ENCODE measurements around the gene NACC1. TPM values are rescaled to one million over a fixed set of nuclear protein-coding genes. Genes with fewer than 3 reads are reported as not detected.
A peak's percentile ranks its signal among the peaks of the same experiment; 100 is the strongest.

NACC1 gene
- total and polyA plus RNA-seq, 2 of the 13 experiments (the other 11 are each of a cell fraction or from before 2014, with no cell fraction given) = 31.8 to 42.3 TPM

DNA sequence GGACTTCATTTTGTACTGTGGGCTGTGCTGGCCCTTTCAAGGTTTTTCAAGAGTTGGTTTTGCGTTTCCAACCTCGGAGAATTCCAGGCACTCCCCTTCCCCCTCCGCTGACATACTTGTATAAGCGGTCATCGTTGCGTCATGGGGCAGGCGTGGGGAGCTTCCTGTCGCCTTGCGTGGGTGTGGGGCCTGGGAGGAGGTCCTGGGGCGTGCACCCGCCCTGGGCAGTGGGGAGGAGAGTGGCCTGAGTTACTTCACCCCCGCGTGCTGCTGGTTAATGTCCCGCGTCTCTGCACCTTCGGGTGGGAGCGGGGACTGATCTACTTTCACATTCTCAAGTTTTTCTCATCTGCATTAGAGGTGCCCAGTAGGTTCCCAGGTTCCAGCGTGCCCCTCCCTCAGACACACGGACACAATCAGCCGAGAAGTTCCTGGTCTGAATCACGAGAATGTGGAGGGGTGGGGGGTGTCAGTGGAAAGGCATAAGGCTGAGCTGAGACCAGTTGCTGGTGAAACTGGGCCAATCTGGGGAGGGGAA is 36.2 kb downstream of the NACC1 start (continued):
- TF ChIP-seq NCOA2 (CRISPR knock-in tag; IDR thresholded peaks at IDR 0.05) (no peak), ATF7-NPFF (CRISPR knock-in tag; IDR thresholded peaks at IDR 0.05; ENCODE audit: low read depth) (0 out of 2 replicates have a peak, but pooled peaks have one; percentile 17), FIP1L1 (IDR thresholded peaks at IDR 0.05; ENCODE audit: borderline replicate concordance, insufficient read depth, low read depth, low read length) (no peak), ZNF343 (CRISPR knock-in tag; IDR thresholded peaks at IDR 0.05) (no peak), MXI1 (IDR thresholded peaks at IDR 0.05; ENCODE audit: borderline replicate concordance, low read depth, low read length) (no peak), ZNF350 (CRISPR knock-in tag; IDR thresholded peaks at IDR 0.05; ENCODE audit: borderline replicate concordance, low read depth) (peak; percentile 29; the same call in 1 of the 2 replicates), ZNF124 (CRISPR knock-in tag; IDR thresholded peaks at IDR 0.05) (no peak), HOXA9 (CRISPR knock-in tag; IDR thresholded peaks at IDR 0.05; ENCODE audit: borderline replicate concordance) (no peak), HMG20A (CRISPR knock-in tag; IDR thresholded peaks at IDR 0.05; ENCODE audit: borderline replicate concordance) (no peak), ZNF10 (CRISPR knock-in tag; IDR thresholded peaks at IDR 0.05; ENCODE audit: borderline replicate concordance, low read depth) (no peak), GATAD2A (CRISPR knock-in tag; IDR thresholded peaks at IDR 0.05) (peak; percentile 60; the same call in 1 of the 2 replicates), CREB1 (IDR thresholded peaks at IDR 0.05) (peak; percentile 61), CREB1 (CRISPR knock-in tag; IDR thresholded peaks at IDR 0.05) (peak; percentile 66; the same call in 1 of the 2 replicates), ZNF629 (CRISPR knock-in tag; conservative IDR thresholded peaks at IDR 0.05) (no peak), PRPF4 (IDR thresholded peaks at IDR 0.05; ENCODE audit: low read depth, low read length, poor library complexity, severe bottlenecking) (no peak)
- TF ChIP-seq, protein P1, sequence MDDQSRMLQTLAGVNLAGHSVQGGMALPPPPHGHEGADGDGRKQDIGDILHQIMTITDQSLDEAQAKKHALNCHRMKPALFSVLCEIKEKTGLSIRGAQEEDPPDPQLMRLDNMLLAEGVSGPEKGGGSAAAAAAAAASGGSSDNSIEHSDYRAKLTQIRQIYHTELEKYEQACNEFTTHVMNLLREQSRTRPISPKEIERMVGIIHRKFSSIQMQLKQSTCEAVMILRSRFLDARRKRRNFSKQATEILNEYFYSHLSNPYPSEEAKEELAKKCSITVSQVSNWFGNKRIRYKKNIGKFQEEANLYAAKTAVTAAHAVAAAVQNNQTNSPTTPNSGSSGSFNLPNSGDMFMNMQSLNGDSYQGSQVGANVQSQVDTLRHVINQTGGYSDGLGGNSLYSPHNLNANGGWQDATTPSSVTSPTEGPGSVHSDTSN (CRISPR knock-in tag; IDR thresholded peaks at IDR 0.05; ENCODE audit: borderline replicate concordance) = no peak
- TF ChIP-seq, protein P2, sequence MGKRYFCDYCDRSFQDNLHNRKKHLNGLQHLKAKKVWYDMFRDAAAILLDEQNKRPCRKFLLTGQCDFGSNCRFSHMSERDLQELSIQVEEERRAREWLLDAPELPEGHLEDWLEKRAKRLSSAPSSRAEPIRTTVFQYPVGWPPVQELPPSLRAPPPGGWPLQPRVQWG (CRISPR knock-in tag; IDR thresholded peaks at IDR 0.05; ENCODE audit: borderline replicate concordance, low read depth) = no peak
- TF ChIP-seq, protein P3, sequence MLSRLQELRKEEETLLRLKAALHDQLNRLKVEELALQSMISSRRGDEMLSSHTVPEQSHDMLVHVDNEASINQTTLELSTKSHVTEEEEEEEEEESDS (CRISPR knock-in tag; IDR thresholded peaks at IDR 0.05; ENCODE audit: borderline replicate concordance) = no peak
- TF ChIP-seq, protein P4, sequence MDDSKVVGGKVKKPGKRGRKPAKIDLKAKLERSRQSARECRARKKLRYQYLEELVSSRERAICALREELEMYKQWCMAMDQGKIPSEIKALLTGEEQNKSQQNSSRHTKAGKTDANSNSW (CRISPR knock-in tag; IDR thresholded peaks at IDR 0.05; ENCODE audit: borderline replicate concordance) = no peak
- TF ChIP-seq, protein P5, sequence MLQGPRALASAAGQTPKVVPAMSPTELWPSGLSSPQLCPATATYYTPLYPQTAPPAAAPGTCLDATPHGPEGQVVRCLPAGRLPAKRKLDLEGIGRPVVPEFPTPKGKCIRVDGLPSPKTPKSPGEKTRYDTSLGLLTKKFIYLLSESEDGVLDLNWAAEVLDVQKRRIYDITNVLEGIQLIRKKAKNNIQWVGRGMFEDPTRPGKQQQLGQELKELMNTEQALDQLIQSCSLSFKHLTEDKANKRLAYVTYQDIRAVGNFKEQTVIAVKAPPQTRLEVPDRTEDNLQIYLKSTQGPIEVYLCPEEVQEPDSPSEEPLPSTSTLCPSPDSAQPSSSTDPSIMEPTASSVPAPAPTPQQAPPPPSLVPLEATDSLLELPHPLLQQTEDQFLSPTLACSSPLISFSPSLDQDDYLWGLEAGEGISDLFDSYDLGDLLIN (CRISPR knock-in tag; IDR thresholded peaks at IDR 0.05; ENCODE audit: borderline replicate concordance) = no peak
- TF ChIP-seq, protein P6, sequence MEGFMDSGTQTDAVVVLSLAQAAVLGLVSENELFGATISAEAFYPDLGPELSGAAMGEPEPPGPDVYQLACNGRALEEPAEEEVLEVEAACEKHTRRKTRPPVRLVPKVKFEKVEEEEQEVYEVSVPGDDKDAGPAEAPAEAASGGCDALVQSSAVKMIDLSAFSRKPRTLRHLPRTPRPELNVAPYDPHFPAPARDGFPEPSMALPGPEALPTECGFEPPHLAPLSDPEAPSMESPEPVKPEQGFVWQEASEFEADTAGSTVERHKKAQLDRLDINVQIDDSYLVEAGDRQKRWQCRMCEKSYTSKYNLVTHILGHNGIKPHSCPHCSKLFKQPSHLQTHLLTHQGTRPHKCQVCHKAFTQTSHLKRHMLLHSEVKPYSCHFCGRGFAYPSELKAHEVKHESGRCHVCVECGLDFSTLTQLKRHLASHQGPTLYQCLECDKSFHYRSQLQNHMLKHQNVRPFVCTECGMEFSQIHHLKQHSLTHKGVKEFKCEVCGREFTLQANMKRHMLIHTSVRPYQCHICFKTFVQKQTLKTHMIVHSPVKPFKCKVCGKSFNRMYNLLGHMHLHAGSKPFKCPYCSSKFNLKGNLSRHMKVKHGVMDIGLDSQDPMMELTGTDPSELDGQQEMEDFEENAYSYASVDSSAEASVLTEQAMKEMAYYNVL (CRISPR knock-in tag; IDR thresholded peaks at IDR 0.05; ENCODE audit: borderline replicate concordance) = no peak
- TF ChIP-seq, protein P7, sequence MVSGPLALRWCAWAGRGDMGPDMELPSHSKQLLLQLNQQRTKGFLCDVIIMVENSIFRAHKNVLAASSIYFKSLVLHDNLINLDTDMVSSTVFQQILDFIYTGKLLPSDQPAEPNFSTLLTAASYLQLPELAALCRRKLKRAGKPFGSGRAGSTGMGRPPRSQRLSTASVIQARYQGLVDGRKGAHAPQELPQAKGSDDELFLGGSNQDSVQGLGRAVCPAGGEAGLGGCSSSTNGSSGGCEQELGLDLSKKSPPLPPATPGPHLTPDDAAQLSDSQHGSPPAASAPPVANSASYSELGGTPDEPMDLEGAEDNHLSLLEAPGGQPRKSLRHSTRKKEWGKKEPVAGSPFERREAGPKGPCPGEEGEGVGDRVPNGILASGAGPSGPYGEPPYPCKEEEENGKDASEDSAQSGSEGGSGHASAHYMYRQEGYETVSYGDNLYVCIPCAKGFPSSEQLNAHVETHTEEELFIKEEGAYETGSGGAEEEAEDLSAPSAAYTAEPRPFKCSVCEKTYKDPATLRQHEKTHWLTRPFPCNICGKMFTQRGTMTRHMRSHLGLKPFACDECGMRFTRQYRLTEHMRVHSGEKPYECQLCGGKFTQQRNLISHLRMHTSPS (CRISPR knock-in tag; IDR thresholded peaks at IDR 0.05; ENCODE audit: low read depth) = no peak
- TF ChIP-seq, protein P8, sequence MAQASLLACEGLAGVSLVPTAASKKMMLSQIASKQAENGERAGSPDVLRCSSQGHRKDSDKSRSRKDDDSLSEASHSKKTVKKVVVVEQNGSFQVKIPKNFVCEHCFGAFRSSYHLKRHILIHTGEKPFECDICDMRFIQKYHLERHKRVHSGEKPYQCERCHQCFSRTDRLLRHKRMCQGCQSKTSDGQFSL (CRISPR knock-in tag; IDR thresholded peaks at IDR 0.05) = no peak

Measured in HepG2 (cell line).